HG03060 (cell line): Measurements from ENCODE around the gene RAP1GAP2.
"Not testable (repeated sequence)": the region's sequence is repeated elsewhere in the genome, so short reads cannot be mapped to it uniquely, and the experiment has no call there.

Experiments
- ATAC-seq: cut with Tn5 transposase; IDR thresholded peaks from one replicate; pipeline ENCODE4 v1.9.1; 2021; ENCODE audit warnings: low read depth, moderate number of reproducible peaks; ENCODE audit not compliant: unreplicated experiment

Gene RAP1GAP2

GRCh38 chr17:2785376-2785775 is 10.9 kb upstream of the RAP1GAP2 start:
- not testable (repeated sequence) for ATAC-seq

GRCh38 chr17:2786176-2786881 is 9.9 kb upstream of the RAP1GAP2 start:
- no peak for ATAC-seq

GRCh38 chr17:2789700-2790099 is 6.5 kb upstream of the RAP1GAP2 start:
- no peak for ATAC-seq

GRCh38 chr17:2792366-2793169 is 3.7 kb upstream of the RAP1GAP2 start:
- ATAC-seq: no peak

- no peak for ATAC-seq
Observed at GRCh38 chr17:2794111-2794803, 2.0 kb upstream of the RAP1GAP2 start.

GRCh38 chr17:2795441-2796163 is 636 bp upstream of the RAP1GAP2 start:
- no peak for ATAC-seq

GRCh38 chr17:2797226-2797625 is 988 bp downstream of the RAP1GAP2 start:
- no peak for ATAC-seq

GRCh38 chr17:2797637-2798036 is 1.4 kb downstream of the RAP1GAP2 start:
- no peak for ATAC-seq

GRCh38 chr17:2798188-2798587 is 1.9 kb downstream of the RAP1GAP2 start:
- ATAC-seq: no peak

GRCh38 chr17:2798678-2799077 is 2.4 kb downstream of the RAP1GAP2 start:
- ATAC-seq: no peak

- ATAC-seq: no peak
Observed at GRCh38 chr17:2799653-2800052, 3.4 kb downstream of the RAP1GAP2 start.

- no peak for ATAC-seq
Observed at GRCh38 chr17:2800367-2800766, 4.1 kb downstream of the RAP1GAP2 start.

- ATAC-seq: no peak
Observed at GRCh38 chr17:2801841-2802240, 5.6 kb downstream of the RAP1GAP2 start.

- no peak for ATAC-seq
Observed at GRCh38 chr17:2802574-2802973, 6.3 kb downstream of the RAP1GAP2 start.

GRCh38 chr17:2803386-2803785 is 7.1 kb downstream of the RAP1GAP2 start:
- ATAC-seq: no peak

GRCh38 chr17:2803971-2804370 is 7.7 kb downstream of the RAP1GAP2 start:
- no peak for ATAC-seq

- ATAC-seq: no peak
Observed at GRCh38 chr17:2804912-2805311, 8.7 kb downstream of the RAP1GAP2 start.

- no peak for ATAC-seq
Observed at GRCh38 chr17:2805961-2806360, 9.7 kb downstream of the RAP1GAP2 start.

- no peak for ATAC-seq
Observed at GRCh38 chr17:2808367-2809335, 12.4 kb downstream of the RAP1GAP2 start.

GRCh38 chr17:2809337-2809736 is 13.1 kb downstream of the RAP1GAP2 start:
- ATAC-seq: no peak
